Measurements from ENCODE around the gene CNTRL.
"Not testable (repeated sequence)": the region's sequence is repeated elsewhere in the genome, so short reads cannot be mapped to it uniquely, and the experiment has no call there.

CNTRL gene, protein sequence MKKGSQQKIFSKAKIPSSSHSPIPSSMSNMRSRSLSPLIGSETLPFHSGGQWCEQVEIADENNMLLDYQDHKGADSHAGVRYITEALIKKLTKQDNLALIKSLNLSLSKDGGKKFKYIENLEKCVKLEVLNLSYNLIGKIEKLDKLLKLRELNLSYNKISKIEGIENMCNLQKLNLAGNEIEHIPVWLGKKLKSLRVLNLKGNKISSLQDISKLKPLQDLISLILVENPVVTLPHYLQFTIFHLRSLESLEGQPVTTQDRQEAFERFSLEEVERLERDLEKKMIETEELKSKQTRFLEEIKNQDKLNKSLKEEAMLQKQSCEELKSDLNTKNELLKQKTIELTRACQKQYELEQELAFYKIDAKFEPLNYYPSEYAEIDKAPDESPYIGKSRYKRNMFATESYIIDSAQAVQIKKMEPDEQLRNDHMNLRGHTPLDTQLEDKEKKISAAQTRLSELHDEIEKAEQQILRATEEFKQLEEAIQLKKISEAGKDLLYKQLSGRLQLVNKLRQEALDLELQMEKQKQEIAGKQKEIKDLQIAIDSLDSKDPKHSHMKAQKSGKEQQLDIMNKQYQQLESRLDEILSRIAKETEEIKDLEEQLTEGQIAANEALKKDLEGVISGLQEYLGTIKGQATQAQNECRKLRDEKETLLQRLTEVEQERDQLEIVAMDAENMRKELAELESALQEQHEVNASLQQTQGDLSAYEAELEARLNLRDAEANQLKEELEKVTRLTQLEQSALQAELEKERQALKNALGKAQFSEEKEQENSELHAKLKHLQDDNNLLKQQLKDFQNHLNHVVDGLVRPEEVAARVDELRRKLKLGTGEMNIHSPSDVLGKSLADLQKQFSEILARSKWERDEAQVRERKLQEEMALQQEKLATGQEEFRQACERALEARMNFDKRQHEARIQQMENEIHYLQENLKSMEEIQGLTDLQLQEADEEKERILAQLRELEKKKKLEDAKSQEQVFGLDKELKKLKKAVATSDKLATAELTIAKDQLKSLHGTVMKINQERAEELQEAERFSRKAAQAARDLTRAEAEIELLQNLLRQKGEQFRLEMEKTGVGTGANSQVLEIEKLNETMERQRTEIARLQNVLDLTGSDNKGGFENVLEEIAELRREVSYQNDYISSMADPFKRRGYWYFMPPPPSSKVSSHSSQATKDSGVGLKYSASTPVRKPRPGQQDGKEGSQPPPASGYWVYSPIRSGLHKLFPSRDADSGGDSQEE (N-terminal part only)

DNA sequence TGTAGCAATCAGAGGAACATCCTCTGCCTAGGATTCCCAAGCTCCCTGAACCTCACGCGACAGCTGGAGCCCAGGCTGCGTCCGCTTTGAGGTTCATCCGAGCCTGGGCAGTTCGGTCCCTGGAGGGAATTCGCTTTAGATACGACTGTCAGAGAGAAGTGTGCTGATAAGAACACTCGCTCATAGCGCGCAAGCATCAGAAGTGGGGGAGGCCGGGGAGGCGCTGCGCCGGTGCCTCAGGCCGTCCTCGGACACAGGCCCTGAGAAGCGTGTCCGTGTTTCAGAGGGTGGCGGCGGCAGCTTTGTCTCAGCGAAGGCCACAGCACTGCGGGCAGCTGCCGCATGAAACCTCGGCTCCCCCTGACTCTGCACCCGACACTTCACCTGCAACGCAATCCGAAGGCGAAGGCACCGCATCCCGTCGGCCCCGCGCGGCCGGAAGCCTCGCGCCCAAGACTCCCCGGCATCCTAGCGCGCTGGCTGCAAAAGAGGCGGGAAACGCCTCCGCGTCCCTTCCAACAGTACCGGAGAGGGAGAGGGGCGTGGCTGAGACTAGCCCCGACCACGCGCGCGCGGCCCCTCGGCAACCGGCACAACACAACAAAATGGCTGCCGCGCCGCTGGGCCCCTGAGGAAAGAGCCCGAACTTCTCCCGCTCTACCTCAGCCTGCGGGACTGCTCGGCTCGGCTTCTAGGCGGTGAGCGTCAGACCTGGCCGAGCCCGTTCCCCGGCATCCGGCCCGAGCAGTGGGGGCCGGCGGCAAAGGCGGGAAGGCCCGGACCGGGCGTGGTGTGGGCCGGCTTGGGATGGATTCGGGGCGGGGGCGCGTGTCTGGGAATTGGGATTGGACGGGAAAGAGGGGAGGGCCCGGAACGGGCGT lies at the start of gene CNTRL:
CNTRL (plus strand) TSS at position 586 of the 881 bp plus-strand sequence. CDS start 13,372 bp downstream, outside the sequence.
- Histone ChIP-seq H3K27ac (ENCODE audit: low read depth, low read length) (peak within 1 kb of the TSS; percentile 94), H3K4me3 (ENCODE audit: low read depth, low read length) (peak within 1 kb of the TSS; percentile 82), H3K79me2 (ENCODE audit: control insufficient read depth, insufficient read depth, low read length, unreplicated experiment) (no peaks in the 10 kb centered on the region), H3K27me3 (ENCODE audit: insufficient read depth, low read length) (no peaks in the 10 kb centered on the region), H3K4me1 (ENCODE audit: control insufficient read depth, insufficient read depth, low read length, unreplicated experiment) (peaks cover 4% of the 10 kb centered on the region), H3K36me3 (ENCODE audit: insufficient read depth, low read length) (no peaks in the 10 kb centered on the region), H2AFZ (ENCODE audit: low read length, unreplicated experiment) (peak within 1 kb of the TSS; percentile 68)

GRCh38 chr9:121026260-121026691 lies 48.5 kb upstream of the CNTRL start:
- Histone ChIP-seq H3K4me1 (ENCODE audit: control insufficient read depth, insufficient read depth, low read length, unreplicated experiment) (peaks cover 15% of the 10 kb centered on the region), H3K27ac (ENCODE audit: low read depth, low read length) (peak overlapping the region; percentile 42), H2AFZ (ENCODE audit: low read length, unreplicated experiment) (no peak overlapping the region), H3K36me3 (ENCODE audit: insufficient read depth, low read length) (0 out of 2 replicates have a peak, but pooled peaks cover 5% of the 10 kb centered on the region), H3K27me3 (ENCODE audit: insufficient read depth, low read length) (no peaks in the 10 kb centered on the region), H3K79me2 (ENCODE audit: control insufficient read depth, insufficient read depth, low read length, unreplicated experiment) (no peaks in the 10 kb centered on the region), H3K4me3 (ENCODE audit: low read depth, low read length) (no peak overlapping the region)

- H3K4me3 ChIP-seq (ENCODE audit: low read depth, low read length) = no peak overlapping the region
- 0 out of 2 replicates have a peak, but pooled peaks cover 5% of the 10 kb centered on the region for H3K36me3 ChIP-seq (ENCODE audit: insufficient read depth, low read length)
- H3K79me2 ChIP-seq (ENCODE audit: control insufficient read depth, insufficient read depth, low read length, unreplicated experiment) = no peaks in the 10 kb centered on the region
- H2AFZ ChIP-seq (ENCODE audit: low read length, unreplicated experiment) = no peak overlapping the region
- peaks cover 15% of the 10 kb centered on the region for H3K4me1 ChIP-seq (ENCODE audit: control insufficient read depth, insufficient read depth, low read length, unreplicated experiment)
- H3K27me3 ChIP-seq (ENCODE audit: insufficient read depth, low read length) = no peaks in the 10 kb centered on the region
- peak overlapping the region; percentile 42 for H3K27ac ChIP-seq (ENCODE audit: low read depth, low read length)
These were observed 48.0 kb upstream of the CNTRL start for GRCh38 chr9:121026768-121027167.

- not testable (repeated sequence) for H2AFZ ChIP-seq (ENCODE audit: low read length, unreplicated experiment); H3K27ac ChIP-seq (ENCODE audit: low read depth, low read length); H3K27me3 ChIP-seq (ENCODE audit: insufficient read depth, low read length); H3K4me3 ChIP-seq (ENCODE audit: low read depth, low read length); H3K79me2 ChIP-seq (ENCODE audit: control insufficient read depth, insufficient read depth, low read length, unreplicated experiment); H3K36me3 ChIP-seq (ENCODE audit: insufficient read depth, low read length)
- peaks cover 15% of the 10 kb centered on the region for H3K4me1 ChIP-seq (ENCODE audit: control insufficient read depth, insufficient read depth, low read length, unreplicated experiment)
These were observed 46.5 kb upstream of the CNTRL start for GRCh38 chr9:121028285-121028684.

- no peaks in the 10 kb centered on the region for H3K36me3 ChIP-seq (ENCODE audit: insufficient read depth, low read length)
- no peak overlapping the region for H3K27ac ChIP-seq (ENCODE audit: low read depth, low read length)
- no peaks in the 10 kb centered on the region for H3K79me2 ChIP-seq (ENCODE audit: control insufficient read depth, insufficient read depth, low read length, unreplicated experiment)
- H3K27me3 ChIP-seq (ENCODE audit: insufficient read depth, low read length) = no peaks in the 10 kb centered on the region
- peaks cover 15% of the 10 kb centered on the region for H3K4me1 ChIP-seq (ENCODE audit: control insufficient read depth, insufficient read depth, low read length, unreplicated experiment)
- no peak overlapping the region for H3K4me3 ChIP-seq (ENCODE audit: low read depth, low read length)
- H2AFZ ChIP-seq (ENCODE audit: low read length, unreplicated experiment) = no peak overlapping the region
These were observed 45.3 kb upstream of the CNTRL start for GRCh38 chr9:121029469-121029868.

- Histone ChIP-seq H3K4me1 (ENCODE audit: control insufficient read depth, insufficient read depth, low read length, unreplicated experiment) (no peaks in the 10 kb centered on the region), H3K36me3 (ENCODE audit: insufficient read depth, low read length) (no peaks in the 10 kb centered on the region; the same call in 1 of the 2 replicates), H2AFZ (ENCODE audit: low read length, unreplicated experiment) (no peak overlapping the region), H3K4me3 (ENCODE audit: low read depth, low read length) (no peak overlapping the region), H3K79me2 (ENCODE audit: control insufficient read depth, insufficient read depth, low read length, unreplicated experiment) (no peaks in the 10 kb centered on the region), H3K27me3 (ENCODE audit: insufficient read depth, low read length) (no peaks in the 10 kb centered on the region), H3K27ac (ENCODE audit: low read depth, low read length) (no peak overlapping the region)
These were observed 40.2 kb upstream of the CNTRL start for GRCh38 chr9:121034529-121034928.

- H3K4me1 ChIP-seq (ENCODE audit: control insufficient read depth, insufficient read depth, low read length, unreplicated experiment); H3K79me2 ChIP-seq (ENCODE audit: control insufficient read depth, insufficient read depth, low read length, unreplicated experiment); H3K4me3 ChIP-seq (ENCODE audit: low read depth, low read length); H3K36me3 ChIP-seq (ENCODE audit: insufficient read depth, low read length); H2AFZ ChIP-seq (ENCODE audit: low read length, unreplicated experiment); H3K27ac ChIP-seq (ENCODE audit: low read depth, low read length); H3K27me3 ChIP-seq (ENCODE audit: insufficient read depth, low read length): not testable (repeated sequence)
These were observed 39.0 kb upstream of the CNTRL start for GRCh38 chr9:121035717-121036116.

GRCh38 chr9:121038362-121038761 lies 36.4 kb upstream of the CNTRL start:
- Histone ChIP-seq H3K27me3 (ENCODE audit: insufficient read depth, low read length) (no peaks in the 10 kb centered on the region), H3K36me3 (ENCODE audit: insufficient read depth, low read length) (no peaks in the 10 kb centered on the region; the same call in 1 of the 2 replicates), H3K4me1 (ENCODE audit: control insufficient read depth, insufficient read depth, low read length, unreplicated experiment) (no peaks in the 10 kb centered on the region), H3K79me2 (ENCODE audit: control insufficient read depth, insufficient read depth, low read length, unreplicated experiment) (no peaks in the 10 kb centered on the region), H3K4me3 (ENCODE audit: low read depth, low read length) (no peak overlapping the region), H3K27ac (ENCODE audit: low read depth, low read length) (no peak overlapping the region), H2AFZ (ENCODE audit: low read length, unreplicated experiment) (no peak overlapping the region)

DNA sequence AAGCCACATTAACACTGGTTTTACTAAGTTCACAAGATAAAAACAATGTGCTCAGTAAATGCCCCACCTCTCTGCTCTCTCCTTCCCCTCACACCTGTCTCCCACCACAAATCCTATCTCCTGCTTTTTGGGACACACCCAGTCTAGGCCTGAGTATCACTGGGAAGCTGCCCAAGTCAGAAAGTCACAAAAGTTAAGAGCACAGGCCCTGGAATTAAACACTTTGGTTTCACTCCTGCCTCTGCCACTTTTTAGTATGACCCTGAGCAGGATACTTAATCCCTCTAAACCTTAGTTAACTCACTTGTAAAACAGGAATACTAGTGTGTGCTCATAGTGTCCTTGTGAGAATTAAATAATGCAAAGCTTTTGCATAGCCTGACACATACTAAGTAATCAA lies 36.0 kb upstream of the CNTRL start:
- Histone ChIP-seq H3K27ac (ENCODE audit: low read depth, low read length) (no peak overlapping the region), H3K79me2 (ENCODE audit: control insufficient read depth, insufficient read depth, low read length, unreplicated experiment) (no peaks in the 10 kb centered on the region), H3K4me3 (ENCODE audit: low read depth, low read length) (no peak overlapping the region), H2AFZ (ENCODE audit: low read length, unreplicated experiment) (no peak overlapping the region), H3K27me3 (ENCODE audit: insufficient read depth, low read length) (no peaks in the 10 kb centered on the region), H3K36me3 (ENCODE audit: insufficient read depth, low read length) (no peaks in the 10 kb centered on the region; the same call in 1 of the 2 replicates), H3K4me1 (ENCODE audit: control insufficient read depth, insufficient read depth, low read length, unreplicated experiment) (no peaks in the 10 kb centered on the region)
